LHCN-M2 (cell line): ENCODE data around the gene TMED7. TPM values are rescaled to one million over a fixed set of nuclear protein-coding genes. Genes with fewer than 3 reads are reported as not detected.
A peak's percentile ranks its signal among the peaks of the same experiment; 100 is the strongest.

Experiments used
- DNase-seq: peaks from one replicate; pipeline ENCODE4 v3.0.0-alpha.2; 2012; ENCODE audit warnings: low read depth
- total RNA-seq: library from RNA; depleted of rRNA; stranded (reverse); fragments of >200 nt; gene quantifications from 2 replicates; pipeline ENCODE4 v1.2.3, GENCODE V29; 2014; rRNA removed

The TMED7 gene
- total RNA-seq, 1 experiment from 2014 or later, result 111 TPM

DNA sequence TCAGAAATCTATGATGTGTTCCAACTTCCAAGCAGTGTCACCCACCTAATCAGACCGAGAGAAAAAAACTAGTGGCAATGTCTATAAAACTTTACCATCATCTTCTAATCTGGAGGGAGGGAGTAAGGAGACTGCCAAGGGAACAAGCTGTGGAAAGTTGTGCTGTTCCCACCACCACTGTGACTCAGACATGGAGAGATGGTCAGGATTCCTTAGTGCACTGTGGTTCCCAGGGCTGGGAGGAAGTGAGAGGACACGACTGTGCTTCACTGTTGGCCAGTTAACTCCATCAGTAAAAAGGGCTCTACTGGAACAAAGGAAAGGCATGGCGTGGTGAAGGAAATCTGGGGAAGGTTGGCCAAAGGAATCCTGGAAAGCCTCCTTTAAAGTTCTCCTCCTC, 42.4 kb downstream of the TMED7 start:
- peak; percentile 95 for DNase-seq

DNA sequence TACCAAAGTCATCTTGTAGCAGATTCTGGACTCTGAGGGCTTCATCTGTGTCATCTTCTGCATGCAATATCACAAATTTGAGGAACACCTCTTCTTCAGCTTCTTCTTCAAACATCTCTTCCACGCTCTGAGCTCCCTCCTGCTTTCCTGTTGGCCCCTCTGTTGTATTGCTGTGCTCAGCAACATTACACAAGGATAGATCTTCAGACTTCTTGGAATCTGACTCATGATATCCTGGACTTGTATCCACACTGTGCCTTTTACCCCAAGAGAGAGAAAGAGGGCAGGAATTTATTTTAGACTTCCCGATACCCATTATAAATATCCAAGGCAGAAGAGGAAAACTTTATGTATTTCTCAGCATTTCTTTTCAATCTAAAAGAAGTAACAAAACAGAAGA, 44.9 kb downstream of the TMED7 start:
- no peak for DNase-seq

DNA sequence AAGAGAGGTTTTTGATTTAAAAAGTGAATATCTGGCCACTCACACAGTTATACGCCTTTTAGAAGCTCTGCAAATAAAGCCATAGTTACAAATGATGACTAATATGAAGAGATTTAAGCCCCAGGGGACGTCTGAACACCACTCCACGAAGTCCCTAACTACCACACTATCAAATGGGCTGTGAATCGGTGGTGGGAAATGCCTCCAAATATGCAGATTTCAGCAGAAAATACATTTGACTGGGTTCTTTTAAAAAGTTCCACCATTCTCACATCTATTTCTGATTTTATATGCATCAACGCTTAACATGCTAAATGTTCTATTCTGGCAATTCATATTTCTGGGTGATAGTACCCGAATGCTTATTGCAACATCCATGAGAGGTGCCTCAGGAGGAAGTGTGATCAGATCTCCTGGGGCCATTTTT, 46.1 kb downstream of the TMED7 start:
- peak; percentile 75 for DNase-seq

DNA sequence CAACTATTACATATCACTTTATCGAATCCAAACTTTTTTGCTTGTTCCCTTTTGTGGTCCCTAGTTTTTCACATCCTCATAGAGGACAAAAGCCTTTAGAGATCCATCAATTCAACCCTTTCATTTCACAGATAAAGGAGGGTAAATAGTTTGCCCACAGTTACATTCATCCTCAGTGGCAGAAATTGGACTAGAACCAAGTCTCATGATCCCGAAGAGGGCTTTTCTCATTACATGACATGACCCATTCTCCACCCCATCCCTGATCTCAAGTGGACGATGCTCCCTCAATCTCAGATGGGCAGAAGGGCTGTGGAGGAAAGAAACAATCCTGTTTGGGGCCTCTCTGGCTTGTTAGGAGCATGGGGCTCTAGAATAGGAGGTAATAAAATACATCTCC, 46.6 kb downstream of the TMED7 start:
- no peak for DNase-seq

DNA sequence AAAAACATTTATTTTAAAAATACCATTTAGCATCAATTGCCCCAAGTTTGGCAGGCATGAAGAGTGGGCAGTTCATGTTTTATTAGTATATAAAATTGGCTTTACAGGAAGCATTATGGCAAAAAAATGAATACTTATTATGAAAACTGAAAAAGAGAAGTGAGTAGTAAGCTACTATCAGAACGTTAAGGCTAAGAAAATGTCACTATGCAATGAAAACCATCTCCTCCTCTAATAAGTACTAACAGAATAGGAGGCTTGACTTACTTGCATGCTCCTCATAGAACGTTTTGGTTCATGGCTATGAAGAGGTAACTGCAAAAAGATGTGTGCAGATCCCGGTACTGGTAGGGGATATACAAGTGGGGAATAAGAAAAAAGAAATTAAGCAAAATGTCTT, 47.2 kb downstream of the TMED7 start:
- no peak for DNase-seq

DNA sequence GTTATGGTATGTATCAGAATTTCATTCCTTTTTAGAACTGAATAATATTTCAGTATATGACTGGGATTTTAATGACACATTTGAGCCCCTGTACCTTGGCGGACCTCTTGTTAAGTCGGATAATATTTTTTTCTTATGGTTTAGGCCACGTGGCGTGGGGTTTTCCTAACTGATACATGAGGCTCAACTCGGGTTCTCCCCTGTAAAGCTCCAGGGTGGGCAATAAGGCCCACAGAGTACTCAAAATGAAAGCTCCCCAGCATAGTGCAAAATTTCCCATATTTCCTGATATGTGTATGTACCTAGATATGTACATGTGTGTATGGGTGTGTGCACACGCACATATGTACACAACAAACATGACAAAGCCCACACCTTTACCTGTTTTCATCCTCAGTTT, 48.1 kb downstream of the TMED7 start:
- no peak for DNase-seq

DNA sequence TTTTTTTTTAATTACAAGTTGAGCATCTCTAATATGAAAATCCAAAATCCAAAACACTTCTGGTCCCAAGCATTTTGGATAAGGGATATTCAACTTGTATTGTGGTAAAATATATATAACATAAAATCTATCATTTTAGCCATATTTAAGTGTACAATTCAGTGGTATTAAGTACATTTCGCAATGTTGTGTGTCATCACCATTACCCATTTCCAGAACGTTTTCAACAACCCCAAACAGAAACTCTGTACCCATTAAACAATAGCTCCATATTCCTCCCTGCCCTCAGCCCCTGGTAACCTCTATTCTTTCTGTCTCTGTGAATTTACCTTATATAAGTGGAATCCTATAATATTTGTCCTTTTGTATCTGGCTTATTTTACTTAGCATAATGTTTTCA, 48.5 kb downstream of the TMED7 start:
- DNase-seq, result no peak

DNA sequence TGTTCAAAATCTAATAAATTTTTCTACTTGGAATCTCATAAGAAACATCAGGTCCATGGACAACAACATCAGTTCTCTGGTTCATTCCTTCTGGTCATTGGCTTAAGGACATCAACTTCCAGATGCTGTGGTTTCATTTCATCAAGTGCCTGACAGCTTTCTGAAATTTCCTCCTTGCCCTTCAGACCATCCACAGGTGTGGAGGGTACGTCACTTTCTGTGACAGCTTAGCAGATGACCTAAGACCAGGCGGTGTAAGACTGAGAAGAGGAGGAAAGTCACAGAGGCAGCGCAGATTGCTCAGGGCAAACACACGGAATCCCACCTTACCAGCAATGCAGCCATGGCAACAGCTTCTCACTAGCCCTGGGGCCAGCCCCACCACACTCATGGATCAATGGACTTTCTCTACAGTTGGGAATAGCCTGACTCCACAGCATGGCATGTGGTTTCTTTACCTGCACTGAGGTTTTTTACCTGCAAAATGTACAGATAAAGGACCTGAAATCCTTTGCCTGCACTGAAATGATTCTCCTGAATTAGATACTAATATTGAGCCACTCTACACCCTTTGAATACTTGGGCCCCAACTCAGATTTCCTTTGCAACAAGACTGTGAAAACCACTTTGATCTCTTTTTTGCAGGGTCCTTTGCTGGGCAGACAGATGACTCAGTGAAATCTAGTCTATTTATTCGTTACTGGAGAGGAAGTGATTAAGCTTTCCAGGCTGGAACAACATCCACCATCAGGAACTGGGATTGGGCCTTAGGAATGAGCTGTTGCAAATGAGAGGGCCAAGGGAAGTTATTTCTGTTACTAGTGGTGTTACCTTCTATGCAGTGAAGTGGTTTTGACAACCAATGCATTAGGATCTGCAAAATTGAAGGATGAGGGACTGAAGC, 50.4 kb downstream of the TMED7 start:
- peak; percentile 84 for DNase-seq

DNA sequence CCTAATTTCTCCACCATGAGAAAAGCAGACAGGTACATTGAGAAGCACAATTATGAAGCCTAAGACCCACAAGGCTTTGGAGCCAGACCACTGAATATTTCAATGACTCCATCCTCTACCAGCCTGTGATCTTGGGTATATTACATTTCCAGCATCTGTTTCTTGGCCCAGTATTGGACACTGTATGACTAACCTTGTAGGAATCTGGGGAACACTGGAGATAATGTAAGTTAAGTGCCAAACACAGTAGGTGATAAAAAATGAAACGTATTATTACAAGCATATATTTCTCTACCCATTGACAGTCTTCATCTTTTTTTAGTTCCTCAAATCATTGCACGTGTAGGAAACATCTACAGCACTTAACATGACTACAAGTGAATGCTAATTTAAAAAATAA, 52.7 kb downstream of the TMED7 start:
- DNase-seq, result peak; percentile 87

DNA sequence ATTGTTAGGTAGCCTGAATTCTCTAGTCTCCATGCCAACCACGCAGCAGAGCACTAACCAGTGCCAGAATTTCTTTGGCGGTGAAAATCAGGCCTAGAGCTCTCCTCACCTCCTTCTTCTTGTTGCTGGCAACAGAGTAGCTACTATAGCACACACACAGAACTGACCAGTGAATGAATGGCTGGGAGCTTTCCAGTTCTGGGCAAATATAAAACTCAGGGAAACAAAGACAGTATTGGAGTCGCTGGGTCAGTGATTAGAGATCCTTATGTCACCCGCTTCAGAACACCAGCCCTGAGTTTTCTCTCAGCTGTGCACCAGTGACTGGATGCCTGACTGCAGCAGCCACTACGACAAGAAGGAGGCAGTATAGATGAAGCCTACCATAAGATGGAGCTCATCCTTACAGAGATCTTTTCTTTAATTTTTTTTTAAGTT, 54.4 kb downstream of the TMED7 start:
- no peak for DNase-seq

DNA sequence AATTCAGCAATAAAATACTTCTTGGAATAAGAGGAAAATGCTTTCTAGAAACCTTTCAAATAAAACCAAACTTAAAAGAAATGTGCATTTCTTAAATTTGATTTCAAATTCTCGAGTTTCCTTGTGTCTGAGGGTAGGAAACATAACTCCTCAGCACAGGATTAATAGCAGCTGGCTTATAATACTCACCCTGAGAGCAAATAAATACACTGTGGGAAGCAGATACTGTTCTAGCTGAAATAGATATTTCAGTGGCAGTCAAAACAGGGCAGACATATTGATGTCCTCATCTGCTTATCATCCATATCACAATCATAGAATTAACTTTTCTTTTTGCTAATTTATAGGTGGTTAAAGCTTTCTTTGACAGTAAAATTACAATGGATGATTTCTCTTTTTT, 57.2 kb downstream of the TMED7 start:
- no peak for DNase-seq

DNA sequence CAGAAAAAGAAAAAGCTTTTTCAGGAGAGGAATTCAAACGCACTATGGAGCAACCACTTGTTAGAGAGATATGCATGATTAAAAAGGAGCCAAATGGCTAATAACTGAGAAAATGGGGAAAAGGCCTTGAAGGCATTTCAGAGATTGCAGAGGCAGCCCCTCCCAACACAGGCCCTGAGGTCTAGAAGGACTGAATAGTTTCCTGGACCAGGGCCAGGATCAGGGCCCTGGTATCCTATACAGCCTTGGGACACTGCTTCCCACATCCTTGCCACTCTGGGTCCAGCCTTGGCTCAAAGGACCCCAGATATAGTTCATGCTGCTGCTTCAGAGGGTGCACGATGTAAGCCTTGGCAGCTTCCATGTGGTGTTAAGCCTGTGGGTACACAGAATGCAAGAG, 60.6 kb downstream of the TMED7 start:
- DNase-seq, result no peak

Other genes starting within 250 kb of the TMED7 start
- gene FEM1C, start 81.3 kb downstream of the TMED7 start, total RNA-seq, result 19.6 and 22.1 TPM in 2 replicates
- 7.5 and 9.1 TPM in 2 replicates for gene TICAM2, start 23.6 kb downstream of the TMED7 start, total RNA-seq
- 2.7 and 3.1 TPM in 2 replicates for gene CDO1, start 190.6 kb upstream of the TMED7 start, total RNA-seq
- gene ATG12, start 215.5 kb upstream of the TMED7 start, total RNA-seq, result 72.9 and 78.6 TPM in 2 replicates
- 171 and 369 TPM in 2 replicates for gene AP3S1, start 215.9 kb upstream of the TMED7 start, total RNA-seq